Measurements from ENCODE around the gene SOX10.

DNA sequence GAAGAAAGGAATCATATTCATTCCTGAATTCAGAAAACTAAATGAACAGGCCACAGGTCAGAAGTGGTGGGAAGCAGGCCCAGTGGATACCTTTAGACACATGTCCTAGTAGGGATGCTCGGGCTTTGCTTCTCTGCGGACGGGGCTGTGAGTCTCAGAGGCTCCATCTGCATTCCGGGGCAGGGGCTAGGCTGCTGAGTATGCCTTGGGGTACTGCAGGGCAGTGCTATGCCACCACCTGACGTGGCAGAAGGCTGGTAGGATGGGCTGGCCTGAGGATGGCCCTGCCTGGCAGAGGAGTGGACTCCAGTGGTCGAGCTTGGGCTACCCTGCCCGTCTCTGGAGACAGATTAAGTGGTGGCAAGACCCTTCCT lies 40.5 kb downstream of the SOX10 start:
- TF ChIP-seq POLR2A (IDR thresholded peaks at IDR 0.05) (no peak), EP300 (IDR thresholded peaks at IDR 0.05) (no peak), CTCF (IDR thresholded peaks at IDR 0.05) (no peak)

All from tibial nerve (tissue), 4 donors.